ENCODE results near the gene DPF3.
A peak's percentile ranks its signal among the peaks of the same experiment; 100 is the strongest.

Gene DPF3

DNA sequence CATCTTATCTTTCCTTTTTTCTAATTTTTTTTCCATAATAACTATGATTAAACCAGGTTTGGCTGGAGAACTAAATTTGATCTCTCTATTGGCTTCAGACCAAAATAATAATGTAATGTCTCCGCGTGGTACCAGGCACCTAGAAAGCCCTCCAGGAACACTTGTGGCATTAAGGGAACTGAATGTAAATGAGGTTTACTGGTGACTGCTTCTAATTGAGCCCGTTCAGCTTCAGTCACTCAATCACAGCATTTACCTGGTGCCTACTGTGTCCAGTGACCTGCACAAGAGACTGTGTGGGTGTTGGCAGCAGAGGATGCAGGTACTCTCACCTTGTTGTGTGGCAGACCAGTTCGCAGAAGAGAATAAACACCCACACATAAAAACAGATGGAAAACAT, 302.5 kb downstream of the DPF3 start:
- TF ChIP-seq CREB1 (IDR thresholded peaks at IDR 0.05; ENCODE audit: low read depth) (no peak), EP300 (IDR thresholded peaks at IDR 0.05; ENCODE audit: borderline replicate concordance) (peak; percentile 93), RAD21 (IDR thresholded peaks at IDR 0.05; ENCODE audit: low read depth) (0 out of 2 replicates have a peak, but pooled peaks have one; percentile 15), TAF1 (IDR thresholded peaks at IDR 0.05; ENCODE audit: low read depth) (no peak), YY1 (IDR thresholded peaks at IDR 0.05; ENCODE audit: low read depth) (no peak), EGR1 (IDR thresholded peaks at IDR 0.05) (peak; percentile 86), CEBPB (IDR thresholded peaks at IDR 0.05) (0 out of 2 replicates have a peak, but pooled peaks have one; percentile 17), NFIC (IDR thresholded peaks at IDR 0.05) (peak; percentile 84), TCF12 (IDR thresholded peaks at IDR 0.05; ENCODE audit: low read depth) (peak; percentile 95), TEAD4 (IDR thresholded peaks at IDR 0.05) (peak; percentile 59; the same call in 1 of the 2 replicates), FOXM1 (IDR thresholded peaks at IDR 0.05; ENCODE audit: borderline replicate concordance, low read depth) (peak; percentile 87), ZBTB7A (IDR thresholded peaks at IDR 0.05; ENCODE audit: low read depth) (no peak)
- TF ChIP-seq, protein P1, sequence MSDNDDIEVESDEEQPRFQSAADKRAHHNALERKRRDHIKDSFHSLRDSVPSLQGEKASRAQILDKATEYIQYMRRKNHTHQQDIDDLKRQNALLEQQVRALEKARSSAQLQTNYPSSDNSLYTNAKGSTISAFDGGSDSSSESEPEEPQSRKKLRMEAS (IDR thresholded peaks at IDR 0.05): no peak; the same call in 1 of the 2 replicates
- TF ChIP-seq, protein P2, sequence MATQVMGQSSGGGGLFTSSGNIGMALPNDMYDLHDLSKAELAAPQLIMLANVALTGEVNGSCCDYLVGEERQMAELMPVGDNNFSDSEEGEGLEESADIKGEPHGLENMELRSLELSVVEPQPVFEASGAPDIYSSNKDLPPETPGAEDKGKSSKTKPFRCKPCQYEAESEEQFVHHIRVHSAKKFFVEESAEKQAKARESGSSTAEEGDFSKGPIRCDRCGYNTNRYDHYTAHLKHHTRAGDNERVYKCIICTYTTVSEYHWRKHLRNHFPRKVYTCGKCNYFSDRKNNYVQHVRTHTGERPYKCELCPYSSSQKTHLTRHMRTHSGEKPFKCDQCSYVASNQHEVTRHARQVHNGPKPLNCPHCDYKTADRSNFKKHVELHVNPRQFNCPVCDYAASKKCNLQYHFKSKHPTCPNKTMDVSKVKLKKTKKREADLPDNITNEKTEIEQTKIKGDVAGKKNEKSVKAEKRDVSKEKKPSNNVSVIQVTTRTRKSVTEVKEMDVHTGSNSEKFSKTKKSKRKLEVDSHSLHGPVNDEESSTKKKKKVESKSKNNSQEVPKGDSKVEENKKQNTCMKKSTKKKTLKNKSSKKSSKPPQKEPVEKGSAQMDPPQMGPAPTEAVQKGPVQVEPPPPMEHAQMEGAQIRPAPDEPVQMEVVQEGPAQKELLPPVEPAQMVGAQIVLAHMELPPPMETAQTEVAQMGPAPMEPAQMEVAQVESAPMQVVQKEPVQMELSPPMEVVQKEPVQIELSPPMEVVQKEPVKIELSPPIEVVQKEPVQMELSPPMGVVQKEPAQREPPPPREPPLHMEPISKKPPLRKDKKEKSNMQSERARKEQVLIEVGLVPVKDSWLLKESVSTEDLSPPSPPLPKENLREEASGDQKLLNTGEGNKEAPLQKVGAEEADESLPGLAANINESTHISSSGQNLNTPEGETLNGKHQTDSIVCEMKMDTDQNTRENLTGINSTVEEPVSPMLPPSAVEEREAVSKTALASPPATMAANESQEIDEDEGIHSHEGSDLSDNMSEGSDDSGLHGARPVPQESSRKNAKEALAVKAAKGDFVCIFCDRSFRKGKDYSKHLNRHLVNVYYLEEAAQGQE (IDR thresholded peaks at IDR 0.05; ENCODE audit: low read depth): no peak
- TF ChIP-seq, protein P3, sequence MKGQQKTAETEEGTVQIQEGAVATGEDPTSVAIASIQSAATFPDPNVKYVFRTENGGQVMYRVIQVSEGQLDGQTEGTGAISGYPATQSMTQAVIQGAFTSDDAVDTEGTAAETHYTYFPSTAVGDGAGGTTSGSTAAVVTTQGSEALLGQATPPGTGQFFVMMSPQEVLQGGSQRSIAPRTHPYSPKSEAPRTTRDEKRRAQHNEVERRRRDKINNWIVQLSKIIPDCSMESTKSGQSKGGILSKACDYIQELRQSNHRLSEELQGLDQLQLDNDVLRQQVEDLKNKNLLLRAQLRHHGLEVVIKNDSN (IDR thresholded peaks at IDR 0.05): no peak

DNA sequence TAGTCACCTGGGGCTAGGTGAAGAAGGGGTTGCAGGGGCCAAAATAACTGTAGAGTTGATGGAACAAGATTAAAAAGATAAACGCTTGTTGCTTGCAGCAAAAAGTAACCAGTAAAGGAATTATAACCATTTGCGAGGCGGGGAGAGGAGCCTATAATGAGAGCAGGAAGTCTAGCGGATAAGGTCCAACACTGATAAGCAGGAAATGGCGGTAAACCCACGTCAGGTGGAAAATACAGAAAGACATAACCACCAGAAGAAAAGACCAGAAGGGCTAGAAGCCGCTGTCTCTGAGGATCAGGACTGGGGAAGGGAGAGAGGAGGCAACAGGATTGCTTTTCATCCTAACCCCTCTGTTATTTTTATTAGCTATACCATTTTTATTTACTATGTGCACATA, 303.3 kb downstream of the DPF3 start:
- TF ChIP-seq TAF1 (IDR thresholded peaks at IDR 0.05; ENCODE audit: low read depth) (no peak), TCF12 (IDR thresholded peaks at IDR 0.05; ENCODE audit: low read depth) (no peak)
- TF ChIP-seq, protein P3 (IDR thresholded peaks at IDR 0.05): no peak

DNA sequence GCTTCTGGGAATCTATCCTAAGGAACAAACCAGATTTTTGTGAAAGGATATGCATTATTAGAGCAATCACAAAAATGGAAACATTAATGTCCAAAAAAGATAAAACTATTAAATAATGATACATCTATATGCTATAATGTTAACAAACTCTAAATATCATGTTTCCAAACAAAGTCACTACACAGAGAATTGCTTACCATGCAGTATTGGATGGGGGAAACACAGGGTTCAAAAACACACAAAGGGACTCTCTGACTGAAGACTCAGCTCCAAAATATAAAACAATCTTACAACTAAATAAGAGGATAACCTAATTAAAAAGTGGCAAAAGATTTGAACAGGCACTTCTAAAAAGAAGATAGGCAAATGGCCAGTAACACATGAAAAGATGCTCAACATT, 304.2 kb downstream of the DPF3 start:
- TF ChIP-seq TEAD4 (IDR thresholded peaks at IDR 0.05) (no peak), ZBTB7A (IDR thresholded peaks at IDR 0.05; ENCODE audit: low read depth) (no peak), TCF12 (IDR thresholded peaks at IDR 0.05; ENCODE audit: low read depth) (no peak), FOXM1 (IDR thresholded peaks at IDR 0.05; ENCODE audit: borderline replicate concordance, low read depth) (no peak), CEBPB (IDR thresholded peaks at IDR 0.05) (no peak), TAF1 (IDR thresholded peaks at IDR 0.05; ENCODE audit: low read depth) (no peak), RAD21 (IDR thresholded peaks at IDR 0.05; ENCODE audit: low read depth) (no peak), YY1 (IDR thresholded peaks at IDR 0.05; ENCODE audit: low read depth) (no peak), EGR1 (IDR thresholded peaks at IDR 0.05) (no peak), NFIC (IDR thresholded peaks at IDR 0.05) (no peak), EP300 (IDR thresholded peaks at IDR 0.05; ENCODE audit: borderline replicate concordance) (no peak), CREB1 (IDR thresholded peaks at IDR 0.05; ENCODE audit: low read depth) (no peak)
- TF ChIP-seq, protein P2 (IDR thresholded peaks at IDR 0.05; ENCODE audit: low read depth): no peak
- TF ChIP-seq, protein P3 (IDR thresholded peaks at IDR 0.05): no peak
- TF ChIP-seq, protein P1 (IDR thresholded peaks at IDR 0.05): no peak

DNA sequence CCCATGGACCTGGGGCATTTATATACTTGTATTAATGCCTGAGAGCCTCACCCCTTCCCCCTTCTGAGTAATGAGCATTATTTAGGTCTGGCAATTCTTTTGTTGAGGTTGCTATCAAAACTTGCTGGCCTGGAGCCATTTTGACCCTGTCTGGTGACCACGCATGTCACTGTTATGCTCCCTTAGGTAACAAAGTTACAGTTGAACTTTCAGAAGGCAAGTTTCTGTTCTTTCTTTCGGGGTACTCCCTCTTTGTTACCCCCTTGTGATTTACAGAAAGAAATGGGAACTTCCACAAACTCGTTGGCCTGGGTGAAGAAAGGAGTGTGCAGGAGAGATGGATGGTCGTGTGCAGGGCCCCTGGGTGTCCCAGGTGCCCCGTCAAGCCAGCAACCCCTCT, 305.4 kb downstream of the DPF3 start:
- TF ChIP-seq YY1 (IDR thresholded peaks at IDR 0.05; ENCODE audit: low read depth): no peak
- TF ChIP-seq, protein P2 (IDR thresholded peaks at IDR 0.05; ENCODE audit: low read depth): no peak
- TF ChIP-seq CEBPB (IDR thresholded peaks at IDR 0.05): no peak
- TF ChIP-seq, protein P3 (IDR thresholded peaks at IDR 0.05): no peak
- no peak for TF ChIP-seq RAD21 (IDR thresholded peaks at IDR 0.05; ENCODE audit: low read depth)
- no peak for TF ChIP-seq EP300 (IDR thresholded peaks at IDR 0.05; ENCODE audit: borderline replicate concordance)
- TF ChIP-seq FOXM1 (IDR thresholded peaks at IDR 0.05; ENCODE audit: borderline replicate concordance, low read depth): no peak
- TF ChIP-seq, protein P1 (IDR thresholded peaks at IDR 0.05): no peak
- no peak for TF ChIP-seq TAF1 (IDR thresholded peaks at IDR 0.05; ENCODE audit: low read depth)
- TF ChIP-seq ZBTB7A (IDR thresholded peaks at IDR 0.05; ENCODE audit: low read depth): no peak
- no peak for TF ChIP-seq TCF12 (IDR thresholded peaks at IDR 0.05; ENCODE audit: low read depth)
- no peak for TF ChIP-seq TEAD4 (IDR thresholded peaks at IDR 0.05)
- TF ChIP-seq NFIC (IDR thresholded peaks at IDR 0.05): no peak
- no peak for TF ChIP-seq CREB1 (IDR thresholded peaks at IDR 0.05; ENCODE audit: low read depth)
- TF ChIP-seq EGR1 (IDR thresholded peaks at IDR 0.05): no peak
